Glutamatergic neuron (in vitro differentiated cells): Measurements from ENCODE around the gene FSCN2. TPM values are rescaled to one million over a fixed set of nuclear protein-coding genes. Genes with fewer than 3 reads are reported as not detected.
"Not testable (repeated sequence)": the region's sequence is repeated elsewhere in the genome, so short reads cannot be mapped to it uniquely, and the experiment has no call there.

ENCODE experiments used
- DNase-seq: peaks from one replicate; pipeline ENCODE4 v3.0.0; 2022
- H3K27ac Mint-ChIP-seq: one replicate; pipeline ENCODE4 v1.8.0; 2020; ENCODE audit warnings: mild to moderate bottlenecking, mixed read lengths, inconsistent platforms; ENCODE audit not compliant: unreplicated experiment
- H3K27me3 Mint-ChIP-seq: one replicate; pipeline ENCODE4 v1.8.0; 2020; ENCODE audit warnings: mild to moderate bottlenecking, moderate library complexity, mixed read lengths, inconsistent platforms; ENCODE audit not compliant: unreplicated experiment
- H3K36me3 Mint-ChIP-seq: one replicate; pipeline ENCODE4 v1.8.0; 2020; ENCODE audit warnings: mild to moderate bottlenecking, mixed read lengths, inconsistent platforms; ENCODE audit not compliant: unreplicated experiment
- H3K4me1 Mint-ChIP-seq: one replicate; pipeline ENCODE4 v1.8.0; 2020; ENCODE audit warnings: mild to moderate bottlenecking, low read depth, mixed read lengths, inconsistent platforms; ENCODE audit not compliant: unreplicated experiment
- H3K4me3 Mint-ChIP-seq: one replicate; pipeline ENCODE4 v1.8.0; 2020; ENCODE audit warnings: mild to moderate bottlenecking, mixed read lengths, inconsistent platforms; ENCODE audit not compliant: unreplicated experiment
- H3K9me3 Mint-ChIP-seq: one replicate; pipeline ENCODE4 v1.8.0; 2020; ENCODE audit warnings: mild to moderate bottlenecking, moderate library complexity, mixed read lengths, inconsistent platforms; ENCODE audit not compliant: unreplicated experiment
- total RNA-seq: library from RNA; stranded (reverse); fragmentation: NEBNext Ultra II Directional; extraction: Animal tissue kit (Norgen Biotek cat#: 25700); gene quantifications from one replicate; pipeline ENCODE4 v1.2.1, GENCODE V29; 2021; ENCODE audit not compliant: unreplicated experiment
- TF ChIP-seq, protein P1 (sequence below): fragments of 200-600 bp; sonication (generic); IDR thresholded peaks from one replicate; pipeline ENCODE4 v1.5.0; 2021; ENCODE audit not compliant: partially characterized antibody, unreplicated experiment

The FSCN2 gene
- total RNA-seq, 1 donor from 2014 or later: 6.1 TPM

GRCh38 chr17:81528651-81529436 is 667 bp downstream of the FSCN2 start:
- TF ChIP-seq, protein P1, sequence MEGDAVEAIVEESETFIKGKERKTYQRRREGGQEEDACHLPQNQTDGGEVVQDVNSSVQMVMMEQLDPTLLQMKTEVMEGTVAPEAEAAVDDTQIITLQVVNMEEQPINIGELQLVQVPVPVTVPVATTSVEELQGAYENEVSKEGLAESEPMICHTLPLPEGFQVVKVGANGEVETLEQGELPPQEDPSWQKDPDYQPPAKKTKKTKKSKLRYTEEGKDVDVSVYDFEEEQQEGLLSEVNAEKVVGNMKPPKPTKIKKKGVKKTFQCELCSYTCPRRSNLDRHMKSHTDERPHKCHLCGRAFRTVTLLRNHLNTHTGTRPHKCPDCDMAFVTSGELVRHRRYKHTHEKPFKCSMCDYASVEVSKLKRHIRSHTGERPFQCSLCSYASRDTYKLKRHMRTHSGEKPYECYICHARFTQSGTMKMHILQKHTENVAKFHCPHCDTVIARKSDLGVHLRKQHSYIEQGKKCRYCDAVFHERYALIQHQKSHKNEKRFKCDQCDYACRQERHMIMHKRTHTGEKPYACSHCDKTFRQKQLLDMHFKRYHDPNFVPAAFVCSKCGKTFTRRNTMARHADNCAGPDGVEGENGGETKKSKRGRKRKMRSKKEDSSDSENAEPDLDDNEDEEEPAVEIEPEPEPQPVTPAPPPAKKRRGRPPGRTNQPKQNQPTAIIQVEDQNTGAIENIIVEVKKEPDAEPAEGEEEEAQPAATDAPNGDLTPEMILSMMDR: no peak
- H3K36me3 Mint-ChIP-seq: no peaks in the 10 kb centered on the region
- H3K27me3 Mint-ChIP-seq: peaks cover 2% of the 10 kb centered on the region
- peaks cover 2% of the 10 kb centered on the region for H3K9me3 Mint-ChIP-seq
- no peak overlapping the region for H3K27ac Mint-ChIP-seq
- H3K4me1 Mint-ChIP-seq: no peaks in the 10 kb centered on the region
- no peak overlapping the region for H3K4me3 Mint-ChIP-seq
- DNase-seq: no peak

DNA sequence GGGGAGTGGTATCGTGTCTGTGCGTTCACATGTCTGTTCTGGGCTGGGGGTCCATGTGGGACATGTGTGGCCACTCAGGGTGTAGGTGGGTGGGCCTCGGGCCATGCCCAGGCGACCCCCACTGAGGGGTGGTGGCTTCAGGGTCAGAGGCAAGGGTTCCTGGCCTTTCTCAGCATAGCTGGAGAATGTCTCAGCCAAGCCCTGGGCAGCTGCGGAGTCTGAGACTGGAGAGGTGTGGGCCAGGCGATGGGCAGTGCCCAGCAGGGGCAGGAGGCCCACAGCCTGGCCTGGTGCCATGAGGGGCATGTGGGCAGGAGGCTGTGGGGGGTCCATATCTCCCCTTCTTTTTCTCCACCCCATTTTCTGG is 1.2 kb downstream of the FSCN2 start:
- no peak overlapping the region for H3K4me3 Mint-ChIP-seq

GRCh38 chr17:81531013-81531412 is 2.8 kb downstream of the FSCN2 start:
- not testable (repeated sequence) for H3K27me3 Mint-ChIP-seq, H3K36me3 Mint-ChIP-seq, DNase-seq, H3K4me1 Mint-ChIP-seq, H3K27ac Mint-ChIP-seq, H3K9me3 Mint-ChIP-seq, H3K4me3 Mint-ChIP-seq

More for the DNA sequence above, 1.2 kb downstream of the FSCN2 start:
- H3K27ac Mint-ChIP-seq: no peak overlapping the region
- no peaks in the 10 kb centered on the region for H3K4me1 Mint-ChIP-seq
- peaks cover 2% of the 10 kb centered on the region for H3K27me3 Mint-ChIP-seq
- no peak for DNase-seq
- H3K9me3 Mint-ChIP-seq: peaks cover 2% of the 10 kb centered on the region
- TF ChIP-seq, protein P1: no peak
- no peaks in the 10 kb centered on the region for H3K36me3 Mint-ChIP-seq

DNA sequence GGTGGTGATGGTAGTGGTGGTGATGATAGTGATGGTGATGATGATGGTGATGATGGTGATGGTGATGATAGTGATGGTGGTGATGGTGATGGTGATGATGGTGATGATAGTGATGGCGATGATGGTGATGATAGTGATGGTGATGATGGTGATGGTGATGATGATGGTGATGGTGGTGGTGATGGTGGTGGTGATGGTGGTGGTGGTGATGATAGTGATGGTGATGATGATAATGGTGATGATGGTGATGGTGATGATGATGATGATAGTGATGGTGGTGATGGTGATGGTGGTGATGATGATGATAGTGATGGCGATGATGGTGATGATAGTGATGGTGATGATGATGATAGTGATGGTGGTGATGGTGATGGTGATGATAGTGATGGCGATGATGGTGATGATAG is 3.8 kb downstream of the FSCN2 start:
- not testable (repeated sequence) for H3K4me1 Mint-ChIP-seq, H3K9me3 Mint-ChIP-seq, H3K4me3 Mint-ChIP-seq, H3K27ac Mint-ChIP-seq, H3K27me3 Mint-ChIP-seq, DNase-seq, H3K36me3 Mint-ChIP-seq

- H3K4me3 Mint-ChIP-seq: no peak overlapping the region
- no peak overlapping the region for H3K27ac Mint-ChIP-seq
- no peaks in the 10 kb centered on the region for H3K36me3 Mint-ChIP-seq
- H3K27me3 Mint-ChIP-seq: peaks cover 2% of the 10 kb centered on the region
- DNase-seq: no peak
- H3K9me3 Mint-ChIP-seq: peaks cover 3% of the 10 kb centered on the region
- TF ChIP-seq, protein P1: no peak
- no peaks in the 10 kb centered on the region for H3K4me1 Mint-ChIP-seq
These were observed 4.5 kb downstream of the FSCN2 start for GRCh38 chr17:81532490-81533287.
